Activated CD8-positive, alpha-beta T cell treated with anti-CD3 and anti-CD28 coated beads, Interleukin-2, amount 10 ng/mL, durations not matched to agents 7 days and 5 days (primary cell): ENCODE data around the gene FERD3L. TPM values are rescaled to one million over a fixed set of nuclear protein-coding genes. Genes with fewer than 3 reads are reported as not detected.

Source experiments
- total RNA-seq, 2 experiments: library from RNA; stranded (reverse); gene quantifications; one replicate each; pipeline ENCODE4 v1.2.3, GENCODE V29; 2021

Gene FERD3L
- total RNA-seq, 2 experiments from 2014 or later: not detected

Other genes starting within 250 kb of the FERD3L start
- gene TWIST1, start 27.8 kb downstream of the FERD3L start, total RNA-seq: not detected